ENCODE results near the gene SEC31A.

SEC31A gene

GRCh38 chr4:82797405-82798111, 93.4 kb downstream of the SEC31A start:
- DNase-seq (ENCODE audit: low read depth in 3 of 3): no peak

GRCh38 chr4:82797040-82797404, 93.9 kb downstream of the SEC31A start:
- DNase-seq (ENCODE audit: low read depth in 3 of 3): no peak

- DNase-seq (ENCODE audit: low read depth in 3 of 3): no peak
These were observed 97.9 kb downstream of the SEC31A start for GRCh38 chr4:82792912-82793649.

- DNase-seq (ENCODE audit: low read depth in 3 of 3): no peak
These were observed 99.8 kb downstream of the SEC31A start for GRCh38 chr4:82791179-82791578.

- no peak for DNase-seq (ENCODE audit: low read depth in 3 of 3)
These were observed 100.8 kb downstream of the SEC31A start for GRCh38 chr4:82790060-82790660.

GRCh38 chr4:82789025-82789776, 101.8 kb downstream of the SEC31A start:
- no peak for DNase-seq (ENCODE audit: low read depth in 3 of 3)

- DNase-seq (ENCODE audit: low read depth in 3 of 3): no peak
These were observed 103.6 kb downstream of the SEC31A start for GRCh38 chr4:82787342-82787741.

GRCh38 chr4:82786828-82787227, 104.1 kb downstream of the SEC31A start:
- no peak for DNase-seq (ENCODE audit: low read depth in 3 of 3)

GRCh38 chr4:82785611-82786400, 105.1 kb downstream of the SEC31A start:
- DNase-seq (ENCODE audit: low read depth in 3 of 3): no peak

GRCh38 chr4:82784681-82785610, 106.0 kb downstream of the SEC31A start:
- DNase-seq (ENCODE audit: low read depth in 3 of 3): no peak

GRCh38 chr4:82782626-82783345, 108.2 kb downstream of the SEC31A start:
- no peak for DNase-seq (ENCODE audit: low read depth in 3 of 3)

GRCh38 chr4:82780752-82781231, 110.2 kb downstream of the SEC31A start:
- DNase-seq (ENCODE audit: low read depth in 3 of 3): no peak

- DNase-seq (ENCODE audit: low read depth in 3 of 3): no peak
These were observed 110.7 kb downstream of the SEC31A start for GRCh38 chr4:82780170-82780751.

GRCh38 chr4:82779032-82779431, 111.9 kb downstream of the SEC31A start:
- no peak for DNase-seq (ENCODE audit: low read depth in 3 of 3)

GRCh38 chr4:82777857-82778525, 113.0 kb downstream of the SEC31A start:
- DNase-seq (ENCODE audit: low read depth in 3 of 3): no peak

GRCh38 chr4:82776925-82777542, 113.9 kb downstream of the SEC31A start:
- no peak for DNase-seq (ENCODE audit: low read depth in 3 of 3)

- DNase-seq (ENCODE audit: low read depth in 3 of 3): no peak
These were observed 115.7 kb downstream of the SEC31A start for GRCh38 chr4:82775243-82775642.

- DNase-seq (ENCODE audit: low read depth in 3 of 3): no peak
These were observed 116.2 kb downstream of the SEC31A start for GRCh38 chr4:82774711-82775171.

Measured in stimulated activated CD4-positive, alpha-beta T cell treated with anti-CD3 and anti-CD28 coated beads, TNF-alpha, amount 100 ng/mL, for 48 hours (primary cell).